ENCODE measurements around the gene RUNX2.
"Not testable (repeated sequence)": the region's sequence is repeated elsewhere in the genome, so short reads cannot be mapped to it uniquely, and the experiment has no call there.

RUNX2 gene

DNA sequence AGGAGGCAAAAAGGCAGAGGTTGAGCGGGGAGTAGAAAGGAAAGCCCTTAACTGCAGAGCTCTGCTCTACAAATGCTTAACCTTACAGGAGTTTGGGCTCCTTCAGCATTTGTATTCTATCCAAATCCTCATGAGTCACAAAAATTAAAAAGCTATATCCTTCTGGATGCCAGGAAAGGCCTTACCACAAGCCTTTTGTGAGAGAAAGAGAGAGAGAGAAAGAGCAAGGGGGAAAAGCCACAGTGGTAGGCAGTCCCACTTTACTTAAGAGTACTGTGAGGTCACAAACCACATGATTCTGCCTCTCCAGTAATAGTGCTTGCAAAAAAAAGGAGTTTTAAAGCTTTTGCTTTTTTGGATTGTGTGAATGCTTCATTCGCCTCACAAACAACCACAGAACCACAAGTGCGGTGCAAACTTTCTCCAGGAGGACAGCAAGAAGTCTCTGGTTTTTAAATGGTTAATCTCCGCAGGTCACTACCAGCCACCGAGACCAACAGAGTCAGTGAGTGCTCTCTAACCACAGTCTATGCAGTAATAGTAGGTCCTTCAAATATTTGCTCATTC lies at the start of gene RUNX2:
Gene RUNX2 (plus strand): TSS at position 375 of the 567 bp plus-strand sequence. CDS start 397 bp downstream, outside the sequence.
- H3K27ac ChIP-seq, result no peak within 1 kb of the TSS
- no peak for DNase-seq (ENCODE audit: low read depth, low spot score)

DNA sequence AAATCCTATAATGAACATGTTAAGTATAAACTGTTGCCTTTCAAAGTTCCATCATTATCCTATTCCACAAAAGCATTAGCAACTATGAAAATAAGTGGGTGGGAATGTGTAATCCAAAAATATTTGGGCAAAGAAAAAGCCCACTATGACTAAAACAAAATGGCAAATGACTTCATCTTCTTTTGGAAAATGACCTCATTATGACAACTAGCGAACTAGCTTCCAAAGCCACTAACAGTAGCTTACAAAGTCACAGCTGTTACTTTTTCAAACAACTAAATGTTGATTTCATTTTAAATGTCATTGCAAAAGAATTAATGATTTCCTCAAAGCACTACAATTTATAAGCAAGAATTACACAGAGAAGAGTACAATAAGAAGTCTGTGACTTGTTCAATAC lies 49.8 kb upstream of the RUNX2 start:
- no peak overlapping the region for H3K27ac ChIP-seq
- no peak for DNase-seq (ENCODE audit: low read depth, low spot score)

DNA sequence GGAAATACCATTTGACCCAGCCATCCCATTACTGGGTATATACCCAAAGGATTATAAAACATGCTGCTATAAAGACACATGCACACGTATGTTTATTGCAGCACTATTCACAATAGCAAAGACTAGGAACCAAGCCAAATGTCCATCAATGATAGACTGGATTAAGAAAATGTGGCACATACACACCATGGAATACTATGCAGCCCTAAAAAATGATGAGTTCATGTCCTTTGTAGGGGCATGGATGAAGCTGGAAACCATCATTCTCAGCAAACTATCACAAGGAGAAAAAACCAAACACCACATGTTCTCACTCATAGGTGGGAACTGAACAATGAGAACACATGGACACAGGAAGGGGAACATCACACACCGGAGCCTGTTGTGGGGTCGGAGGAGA lies 41.4 kb upstream of the RUNX2 start:
- H3K27ac ChIP-seq; DNase-seq (ENCODE audit: low read depth, low spot score): not testable (repeated sequence)

DNA sequence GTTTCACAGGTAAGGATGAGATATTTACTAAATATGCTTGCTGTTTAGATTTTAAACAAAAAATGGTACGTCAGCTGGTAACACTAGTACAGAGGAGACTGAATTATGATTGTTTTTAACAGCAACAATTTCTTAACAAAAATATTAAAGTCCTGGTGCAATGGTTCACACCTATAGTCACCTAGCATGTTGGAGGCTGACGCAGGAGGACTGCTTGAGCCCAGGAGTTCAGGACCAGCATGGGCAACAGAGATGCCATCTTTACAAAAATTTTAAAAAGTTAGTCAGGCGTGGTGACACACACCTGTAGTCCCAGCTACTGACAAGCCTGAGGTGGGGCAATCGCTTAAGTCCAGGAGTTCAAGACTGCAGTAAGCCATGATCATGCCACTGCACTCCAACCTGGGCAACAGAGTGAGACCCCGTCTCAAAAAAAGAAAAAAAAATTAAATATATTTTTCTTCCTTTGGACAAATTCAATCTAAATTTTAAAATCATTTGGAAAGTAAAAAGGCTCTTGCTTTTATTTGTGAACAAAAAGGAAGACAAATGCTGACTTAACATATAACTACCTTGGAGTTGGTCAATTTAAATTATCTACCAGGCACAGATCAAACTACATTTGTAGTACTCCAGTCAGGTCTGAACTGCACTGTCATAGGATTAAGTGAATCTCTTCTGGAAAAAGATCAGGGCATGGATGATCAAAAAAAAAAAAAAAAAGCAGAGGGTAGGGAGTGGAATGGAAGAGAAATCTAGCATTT lies 38.2 kb upstream of the RUNX2 start:
- no peak for DNase-seq (ENCODE audit: low read depth, low spot score)

DNA sequence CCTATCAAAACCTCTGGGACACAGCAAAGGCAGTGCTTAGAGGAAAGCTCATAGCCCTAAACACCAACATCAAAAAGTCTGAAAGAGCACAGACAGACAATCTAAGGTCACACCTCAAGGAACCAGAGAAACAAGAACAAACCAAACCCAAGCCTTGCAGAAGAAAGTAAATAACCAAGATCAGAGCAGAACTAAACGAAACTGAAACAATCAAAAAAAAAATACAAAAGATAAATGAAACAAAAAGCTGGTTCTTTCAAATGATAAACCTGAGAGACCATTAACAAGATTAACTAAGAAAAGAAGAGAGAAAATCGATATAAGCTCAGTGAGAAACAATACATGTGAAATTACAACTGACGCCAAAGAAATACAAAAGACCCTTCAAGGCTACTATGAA lies 34.8 kb upstream of the RUNX2 start:
- no peak for DNase-seq (ENCODE audit: low read depth, low spot score)
- H3K27ac ChIP-seq, result no peak overlapping the region

More for the DNA sequence above, 38.2 kb upstream of the RUNX2 start:
- no peak overlapping the region for H3K27ac ChIP-seq

DNA sequence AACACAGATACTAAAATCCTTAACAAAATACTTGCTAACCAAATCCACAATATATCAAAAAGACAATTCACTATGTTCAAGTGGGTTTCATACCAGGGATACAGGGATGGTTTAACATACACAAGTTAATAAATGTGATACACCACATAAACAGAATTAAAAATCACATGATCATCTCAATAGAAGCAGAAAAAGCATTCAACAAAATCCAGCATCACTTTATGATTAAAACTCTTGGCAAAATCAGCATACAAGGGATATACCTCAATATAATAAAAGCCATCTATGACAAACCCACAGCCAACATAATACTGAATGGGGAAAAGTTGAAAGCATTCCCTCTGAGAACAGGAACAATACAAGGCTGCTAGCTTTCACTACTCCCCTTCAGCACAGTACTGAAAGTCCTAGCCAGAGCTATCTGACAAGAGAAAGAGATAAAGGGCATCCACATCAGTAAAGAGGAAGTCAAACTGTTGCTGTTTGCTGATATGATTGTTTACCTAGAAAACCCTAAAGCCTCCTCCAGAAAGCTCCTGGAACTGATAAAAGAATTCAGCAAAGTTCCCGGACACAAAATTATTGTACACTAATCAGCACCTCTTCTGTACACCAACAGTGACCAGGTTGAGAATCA lies 33.9 kb upstream of the RUNX2 start:
- H3K27ac ChIP-seq; DNase-seq (ENCODE audit: low read depth, low spot score): not testable (repeated sequence)

DNA sequence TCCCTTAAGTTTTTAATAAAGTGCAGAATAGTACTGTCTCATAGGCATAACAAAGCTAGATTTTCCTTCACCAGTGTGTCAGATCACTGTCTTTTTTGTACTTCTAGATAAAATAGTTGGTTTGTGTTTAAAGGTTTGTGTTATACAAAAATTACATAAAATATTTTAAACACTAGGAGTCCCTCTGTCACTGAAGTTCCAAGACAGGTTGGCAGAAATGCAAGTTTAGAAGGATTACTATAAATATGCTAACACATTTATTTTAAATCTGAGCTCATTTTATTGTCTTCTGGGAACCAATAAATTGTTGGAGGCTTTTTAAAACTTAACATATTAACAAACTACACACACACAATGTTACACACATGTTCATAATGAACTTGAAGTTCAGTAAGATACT lies 30.8 kb upstream of the RUNX2 start:
- H3K27ac ChIP-seq, result no peak overlapping the region
- no peak for DNase-seq (ENCODE audit: low read depth, low spot score)

DNA sequence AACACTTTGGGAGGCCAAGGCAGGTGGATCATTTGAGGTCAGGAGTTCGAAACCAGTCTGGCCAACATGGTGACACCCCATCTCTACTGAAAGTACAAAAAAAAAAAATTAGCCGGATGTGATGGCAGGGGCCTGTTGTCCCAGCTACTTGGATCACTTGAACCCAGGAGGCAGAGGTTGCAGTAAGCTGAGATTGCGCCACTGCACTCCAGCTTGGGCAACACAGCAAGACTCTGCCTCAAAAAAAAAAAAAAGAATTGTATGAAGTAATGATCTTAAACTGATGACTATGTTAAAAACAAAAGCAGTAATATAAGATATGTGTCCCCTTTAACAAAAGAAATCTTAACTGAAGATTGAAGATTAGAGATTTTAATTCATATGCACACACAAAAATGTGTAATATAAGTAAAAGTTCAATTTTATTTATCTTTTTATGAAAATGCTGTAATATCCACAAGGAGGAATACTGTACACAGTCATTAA lies 29.0 kb upstream of the RUNX2 start:
- no peak for DNase-seq (ENCODE audit: low read depth, low spot score)
- no peak overlapping the region for H3K27ac ChIP-seq

DNA sequence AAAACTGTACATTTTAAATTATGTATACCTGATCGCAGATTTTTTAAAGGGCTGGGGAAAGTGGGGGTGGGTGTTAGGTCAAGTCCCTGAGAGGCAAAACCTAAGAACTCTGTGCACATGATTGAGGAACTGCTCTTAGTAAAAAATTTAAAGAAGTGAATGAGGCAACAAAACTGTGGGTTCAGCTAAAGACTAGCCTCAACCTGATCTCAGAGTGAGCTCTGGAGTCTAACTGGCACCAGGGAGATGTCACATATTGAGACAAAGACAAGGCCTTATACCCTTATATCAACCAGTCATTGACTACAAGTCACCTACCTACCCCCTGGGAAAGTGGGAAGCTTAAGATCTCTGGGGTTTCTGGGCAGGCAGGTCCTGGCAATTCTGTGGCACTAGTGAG lies 27.4 kb upstream of the RUNX2 start:
- DNase-seq (ENCODE audit: low read depth, low spot score), result no peak
- H3K27ac ChIP-seq, result no peak overlapping the region

DNA sequence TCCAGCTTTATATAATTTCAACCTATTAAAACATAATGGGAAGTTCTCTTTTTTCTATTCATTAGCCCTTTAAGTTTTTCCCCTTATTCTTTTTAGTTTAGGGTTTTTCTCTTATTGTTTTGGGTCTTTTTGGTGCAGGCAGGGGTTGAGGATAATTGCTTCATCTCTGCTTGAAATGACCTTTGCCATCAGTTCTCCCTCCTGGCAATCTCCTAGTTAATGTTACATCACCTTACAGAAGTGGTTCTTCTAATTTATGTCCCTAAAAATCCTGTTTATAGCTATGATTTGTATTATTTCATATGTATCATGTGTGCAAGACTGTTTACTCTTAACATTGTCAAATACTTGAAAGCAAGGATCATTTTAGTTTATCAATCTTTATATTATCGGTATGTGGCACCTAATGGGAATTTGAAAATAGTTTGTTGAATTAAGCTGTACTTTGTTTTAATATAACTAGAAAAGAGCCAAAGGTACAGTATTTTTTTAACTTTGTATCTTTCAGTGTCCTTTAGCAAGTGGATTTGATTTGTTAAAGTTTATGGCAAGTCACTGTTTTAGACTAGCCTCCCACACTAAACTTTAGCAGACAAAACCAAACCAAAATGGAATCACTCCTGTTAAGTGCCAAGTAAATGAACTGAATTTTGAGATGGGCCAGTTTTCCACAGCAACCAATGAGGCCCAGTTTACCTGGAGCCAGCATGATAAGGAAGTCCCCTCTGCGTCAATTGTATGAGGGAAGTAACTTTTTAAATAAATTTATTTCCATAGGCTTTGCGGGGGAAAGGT lies 26.6 kb upstream of the RUNX2 start:
- no peak for DNase-seq (ENCODE audit: low read depth, low spot score)
- no peak overlapping the region for H3K27ac ChIP-seq

DNA sequence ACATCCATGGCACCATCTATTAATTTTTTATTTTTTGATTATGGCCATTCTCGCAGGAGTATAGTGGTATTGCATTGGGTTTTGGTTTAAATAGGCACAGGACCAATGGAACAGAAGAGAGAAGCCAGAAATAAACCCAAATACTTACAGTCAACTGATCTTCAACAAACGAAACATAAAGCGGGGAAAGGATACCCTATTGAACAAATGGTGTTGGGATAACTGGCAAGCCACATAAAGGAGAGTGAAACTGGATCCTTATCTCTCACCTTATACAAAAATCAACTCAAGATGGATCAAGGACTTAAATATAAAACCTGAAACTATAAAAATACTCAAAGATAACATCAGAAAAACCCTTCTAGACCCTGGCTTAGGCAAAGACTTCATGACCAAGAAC lies 25.3 kb upstream of the RUNX2 start:
- no peak for DNase-seq (ENCODE audit: low read depth, low spot score)

DNA sequence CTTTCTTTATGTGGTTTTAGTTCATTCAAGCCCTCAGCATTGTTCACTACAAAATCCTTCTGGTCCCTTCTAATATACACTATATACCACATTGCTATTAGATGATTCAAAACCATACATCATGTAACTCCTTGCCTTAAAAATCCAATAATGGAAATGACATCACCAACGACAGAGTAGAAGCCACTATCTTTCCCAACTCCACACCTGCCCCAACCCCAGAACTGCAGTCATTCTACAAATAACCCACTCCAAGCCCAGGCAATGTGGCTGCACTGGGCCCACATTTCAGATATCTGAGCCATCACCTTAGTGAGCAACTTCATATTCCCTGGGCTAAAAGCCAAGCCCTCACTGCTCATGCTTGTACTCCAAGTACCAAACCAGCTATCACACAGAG lies 22.6 kb upstream of the RUNX2 start:
- peak; percentile 36 for DNase-seq (ENCODE audit: low read depth, low spot score)

More for the DNA sequence above, 25.3 kb upstream of the RUNX2 start:
- H3K27ac ChIP-seq, result no peak overlapping the region

DNA sequence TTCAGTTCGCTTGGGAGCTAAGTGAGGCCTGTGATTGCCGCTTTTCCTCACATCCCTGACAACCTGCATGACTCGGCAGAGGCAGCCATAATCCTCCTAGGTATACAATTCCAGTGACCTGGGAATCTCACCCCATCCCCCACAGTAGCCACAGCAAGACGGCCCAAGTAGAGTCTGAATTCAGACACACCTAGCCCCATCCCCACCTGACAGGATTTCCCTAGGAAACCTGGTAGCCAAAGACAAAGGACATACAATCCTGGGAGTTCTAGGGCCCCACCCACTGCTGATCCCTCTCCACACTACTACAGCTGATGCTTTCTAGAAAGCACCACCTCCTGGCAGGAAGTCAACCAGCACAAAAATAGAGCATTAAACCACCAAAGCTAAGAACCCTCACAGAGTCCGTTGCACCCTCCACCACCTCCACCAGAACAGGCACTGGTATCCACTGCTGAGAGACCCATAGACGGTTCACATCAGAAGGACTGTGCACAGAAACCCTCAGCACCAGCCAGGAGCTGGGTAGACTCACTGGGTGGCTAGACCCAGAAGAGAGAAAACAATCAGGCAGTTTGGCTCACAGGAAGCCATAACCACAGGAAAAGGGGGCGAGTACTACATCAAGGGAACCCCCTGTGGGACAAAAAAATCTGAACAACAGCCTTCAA lies 17.9 kb upstream of the RUNX2 start:
- DNase-seq (ENCODE audit: low read depth, low spot score), result no peak
- H3K27ac ChIP-seq, result no peak overlapping the region

More for the DNA sequence above, 22.6 kb upstream of the RUNX2 start:
- no peak overlapping the region for H3K27ac ChIP-seq

DNA sequence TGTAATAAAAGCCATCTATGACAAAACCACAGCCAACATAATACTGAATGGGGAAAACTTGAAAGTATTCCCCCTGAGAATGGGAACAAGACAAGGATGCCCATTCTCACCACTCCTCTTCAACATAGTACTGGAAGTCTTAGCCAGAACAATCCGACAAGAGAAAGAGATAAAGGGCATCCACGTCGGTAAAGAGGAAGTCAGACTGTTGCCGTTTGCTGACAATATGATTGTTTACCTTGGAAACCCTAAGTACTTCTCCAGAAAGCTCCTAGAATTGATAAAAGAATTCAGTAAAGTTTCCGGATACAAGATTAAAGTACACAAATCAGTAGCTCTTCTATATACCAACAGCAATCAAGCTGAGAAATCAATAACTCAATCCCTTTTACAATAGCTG lies 14.0 kb upstream of the RUNX2 start:
- no peak overlapping the region for H3K27ac ChIP-seq
- no peak for DNase-seq (ENCODE audit: low read depth, low spot score)

DNA sequence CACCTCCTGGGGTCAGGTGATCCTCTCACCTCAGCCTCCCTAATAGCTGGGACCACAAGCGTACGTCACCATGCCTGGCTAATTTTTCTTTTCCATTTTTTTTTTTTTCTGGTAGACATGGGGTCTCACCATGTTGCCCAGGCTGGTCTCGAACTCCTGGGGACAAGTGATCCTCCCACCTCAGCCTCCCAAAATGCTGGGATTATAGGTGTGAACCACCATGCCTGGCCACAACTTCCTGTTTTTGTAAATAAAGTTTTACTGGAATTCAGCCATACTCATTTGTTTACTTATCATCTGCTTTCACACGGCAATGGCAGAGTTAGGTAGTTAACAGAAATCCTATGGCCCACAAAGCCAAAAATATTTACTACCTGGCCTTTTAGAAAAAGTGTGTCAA lies 7.8 kb upstream of the RUNX2 start:
- no peak for DNase-seq (ENCODE audit: low read depth, low spot score)
- H3K27ac ChIP-seq, result no peak overlapping the region

DNA sequence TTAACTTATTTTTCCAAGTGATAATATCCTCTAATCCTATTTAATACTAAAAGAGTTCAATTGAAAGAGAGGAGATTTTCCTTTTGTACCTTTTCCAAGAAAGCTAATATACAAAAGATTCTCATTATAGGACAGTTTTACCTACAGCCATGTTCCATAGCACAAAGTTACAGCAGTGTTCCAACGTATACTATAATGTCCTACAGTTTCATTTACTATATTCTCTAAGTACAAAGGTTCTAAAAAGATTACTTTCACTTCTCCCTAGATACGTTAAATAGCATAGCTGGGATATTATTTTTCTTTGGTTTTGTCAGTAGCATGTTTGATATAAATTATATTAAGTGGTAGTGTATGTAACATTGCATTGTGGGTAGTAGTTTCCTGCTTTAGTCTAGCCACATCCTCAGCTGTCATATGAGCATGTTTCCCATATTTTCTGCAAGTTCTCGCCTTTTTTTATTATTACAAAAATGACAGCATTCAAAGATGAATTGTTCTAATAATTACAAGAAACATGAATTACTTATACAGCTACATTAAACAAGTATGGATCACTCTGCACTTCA lies 4.4 kb upstream of the RUNX2 start:
- H3K27ac ChIP-seq, result no peak overlapping the region
- no peak for DNase-seq (ENCODE audit: low read depth, low spot score)

DNA sequence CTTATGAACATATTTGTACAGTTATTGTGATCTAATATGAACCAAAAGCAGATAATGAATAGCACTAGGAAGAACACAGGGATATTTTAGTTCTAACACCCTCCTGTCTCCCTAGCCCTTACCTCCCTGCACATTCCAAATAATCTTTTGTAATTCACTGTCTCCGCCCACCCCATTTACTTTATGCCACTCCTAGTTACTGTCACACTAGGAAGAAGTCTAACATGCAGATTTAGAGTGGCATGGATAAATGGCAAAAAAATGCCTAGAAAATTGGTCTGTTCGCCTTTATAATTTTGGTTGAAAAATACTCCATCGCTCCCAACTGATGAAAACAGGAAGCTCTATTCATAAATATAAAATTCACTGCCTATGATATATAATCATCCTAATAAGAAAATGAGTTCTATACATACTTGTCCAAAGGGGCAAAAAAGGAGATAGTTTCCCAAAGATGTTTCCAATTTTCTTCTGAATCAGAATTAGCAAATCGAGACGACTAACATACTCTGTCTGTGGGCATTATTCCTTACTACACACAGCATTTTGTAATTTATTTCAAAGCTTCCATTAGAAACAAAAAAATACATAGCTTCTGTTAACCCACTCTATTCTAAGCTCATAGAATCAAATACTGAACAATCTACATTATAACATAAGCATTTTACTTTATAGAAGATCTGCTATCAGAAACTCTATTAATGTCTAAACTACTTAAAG lies 1.3 kb upstream of the RUNX2 start:
- no peak for DNase-seq (ENCODE audit: low read depth, low spot score)
- H3K27ac ChIP-seq, result no peak overlapping the region

DNA sequence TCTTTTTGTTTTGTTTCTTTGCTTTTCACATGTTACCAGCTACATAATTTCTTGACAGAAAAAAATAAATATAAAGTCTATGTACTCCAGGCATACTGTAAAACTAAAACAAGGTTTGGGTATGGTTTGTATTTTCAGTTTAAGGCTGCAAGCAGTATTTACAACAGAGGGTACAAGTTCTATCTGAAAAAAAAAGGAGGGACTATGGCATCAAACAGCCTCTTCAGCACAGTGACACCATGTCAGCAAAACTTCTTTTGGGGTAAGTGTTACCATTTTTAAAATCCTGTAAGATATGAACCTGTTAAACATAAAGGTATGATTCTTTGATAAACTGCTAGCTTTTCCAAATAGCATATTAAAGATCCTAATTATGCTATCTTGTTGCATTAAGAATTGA lies 393 bp downstream of the RUNX2 start:
- DNase-seq (ENCODE audit: low read depth, low spot score), result no peak
- no peak overlapping the region for H3K27ac ChIP-seq

DNA sequence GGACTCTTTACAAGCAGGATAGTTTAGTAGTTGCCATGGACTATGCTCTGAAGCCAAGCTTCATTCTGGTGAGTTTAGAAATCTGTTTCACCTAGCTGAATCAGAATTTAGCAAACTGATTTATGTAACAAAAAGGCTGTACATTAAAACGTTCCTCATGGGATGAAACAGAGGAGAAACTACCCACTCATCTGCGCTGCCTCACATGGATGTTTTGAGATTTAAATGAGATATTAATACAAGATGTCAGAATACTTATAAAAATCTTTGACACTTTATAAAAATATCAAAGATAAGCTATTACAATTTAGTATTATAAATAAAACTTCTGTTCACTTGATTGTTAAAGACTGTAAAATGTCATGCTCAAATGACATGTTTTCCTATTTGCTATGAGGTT lies 16.8 kb downstream of the RUNX2 start:
- H3K27ac ChIP-seq, result no peak overlapping the region
- no peak for DNase-seq (ENCODE audit: low read depth, low spot score)

Data from epithelial cell of prostate (primary cell).